B cell (primary cell): ENCODE data around the gene RAB39B. TPM values are rescaled to one million over a fixed set of nuclear protein-coding genes. Genes with fewer than 3 reads are reported as not detected.

ENCODE experiments used
- ATAC-seq: fragments of 200-7000 bp; cut with Tn5 transposase; one replicate; pipeline ENCODE4 v1.10.0; 2021; ENCODE audit warnings: low read depth, mild to moderate bottlenecking, moderate number of reproducible peaks, moderate library complexity
- CTCF ChIA-PET: fragments of 350-600 bp; sonication (Branson Sonifier 250); formaldehyde crosslinking; loops from one replicate; lab custom pipeline; 2021; ENCODE audit warnings: antibody characterized with exemption, inconsistent platforms; lab: Charles Lee
- POLR2A ChIA-PET: fragments of 350-600 bp; sonication (Branson Sonifier 250); formaldehyde crosslinking; loops from one replicate; lab custom pipeline; 2021; ENCODE audit warnings: antibody characterized with exemption; lab: Charles Lee
- DNase-seq: peaks from one replicate; pipeline ENCODE4 v3.0.0; 2013
- H2AFZ ChIP-seq: 2 replicates; pipeline ENCODE4 v1.6.1; 2012; ENCODE audit warnings: mild to moderate bottlenecking, low read depth, low read length; ENCODE audit not compliant: insufficient read depth, poor library complexity, severe bottlenecking
- H3K27ac ChIP-seq, 2 donors: 1 replicate in 1 of 2; 2 replicates in 1 of 2; pipeline ENCODE4 v1.5.1; 2012 to 2013; ENCODE audit warnings: low read length in 2 of 2, mild to moderate bottlenecking in 2 of 2, moderate library complexity in 1 of 2
- H3K27me3 ChIP-seq, 4 experiments: fragments of 200-600 bp in 1 of 4; sonication (generic) in 1 of 4; replicated peaks in 1 of 4; 1 replicate in 2 of 4; 2 replicates in 2 of 4; pipeline versions ENCODE4 v1.6.1 to v1.7.0; 2013 to 2016; ENCODE audit warnings: low read length in 3 of 4, mild to moderate bottlenecking in 2 of 4, mixed read lengths in 1 of 4, moderate library complexity in 1 of 4; ENCODE audit not compliant: insufficient read depth in 4 of 4, control insufficient read depth in 3 of 4; ENCODE audit errors: control extremely low read depth in 1 of 4
- H3K36me3 ChIP-seq, 2 experiments: replicated peaks in 1 of 2; 1 replicate in 1 of 2; 2 replicates in 1 of 2; pipeline versions ENCODE4 v1.6.1 to v1.7.1; 2013; ENCODE audit warnings: low read length in 1 of 2; ENCODE audit not compliant: insufficient read depth in 2 of 2, control insufficient read depth in 1 of 2; ENCODE audit errors: control extremely low read depth in 1 of 2, extremely low read depth in 1 of 2
- H3K4me1 ChIP-seq, 2 donors: fragments of 200-600 bp in 1 of 2; sonication (generic) in 1 of 2; 1 replicate in 1 of 2; 2 replicates in 1 of 2; pipeline versions ENCODE4 v1.5.1 to v1.6.1; 2013 to 2017; ENCODE audit warnings: low read length in 2 of 2; ENCODE audit not compliant: control insufficient read depth in 2 of 2, insufficient read depth in 2 of 2
- H3K4me2 ChIP-seq: replicated peaks from 2 replicates; pipeline ENCODE3; 2012; ENCODE audit warnings: mild to moderate bottlenecking, low read depth, low read length; ENCODE audit not compliant: poor library complexity, severe bottlenecking
- H3K4me3 ChIP-seq, 5 experiments: fragments of 200-600 bp in 1 of 5; sonication (generic) in 1 of 5; 1 replicate in 3 of 5; 2 replicates in 2 of 5; pipeline versions ENCODE4 v1.5.1 to v1.7.0; 2011 to 2016; ENCODE audit warnings: low read length in 4 of 5, mild to moderate bottlenecking in 4 of 5, low read depth in 2 of 5, control low read depth in 1 of 5, moderate library complexity in 1 of 5; ENCODE audit not compliant: insufficient read depth in 1 of 5; ENCODE audit errors: control extremely low read depth in 1 of 5, extremely low read depth in 1 of 5
- H3K79me2 ChIP-seq: fragments of 200-600 bp; sonication (generic); one replicate; pipeline ENCODE4 v1.6.0; 2016; ENCODE audit warnings: low read length; ENCODE audit not compliant: control insufficient read depth, insufficient read depth
- H3K9ac ChIP-seq: fragments of 200-600 bp; sonication (generic); 2 replicates; pipeline ENCODE4 v1.6.1; 2017; ENCODE audit warnings: mild to moderate bottlenecking, low read length, moderate library complexity
- H3K9me3 ChIP-seq, 3 donors: one replicate each; pipeline versions ENCODE4 v1.6.1 to v1.7.1; 2013; ENCODE audit warnings: low read length in 2 of 3; ENCODE audit not compliant: control insufficient read depth in 2 of 3, insufficient read depth in 1 of 3; ENCODE audit errors: control extremely low read depth in 1 of 3
- H4K20me1 ChIP-seq: 2 replicates; pipeline ENCODE4 v1.6.0; 2012; ENCODE audit warnings: mild to moderate bottlenecking, low read length; ENCODE audit not compliant: insufficient read depth, control insufficient read depth, poor library complexity, severe bottlenecking
- H3K27ac Mint-ChIP-seq: one replicate; pipeline ENCODE4 v1.8.0; 2021; ENCODE audit warnings: mixed read lengths
- H3K27me3 Mint-ChIP-seq: one replicate; pipeline ENCODE4 v1.8.0; 2021; ENCODE audit warnings: mixed read lengths
- H3K4me1 Mint-ChIP-seq: one replicate; pipeline ENCODE4 v1.8.0; 2021; ENCODE audit warnings: mixed read lengths
- H3K4me3 Mint-ChIP-seq: one replicate; pipeline ENCODE4 v1.8.0; 2021; ENCODE audit warnings: mixed read lengths
- H3K9me3 Mint-ChIP-seq: one replicate; pipeline ENCODE4 v1.8.0; 2022; ENCODE audit warnings: mixed read lengths; ENCODE audit not compliant: insufficient read depth
- EZH2 ChIP-seq: IDR thresholded peaks from 2 replicates; pipeline ENCODE4 v1.6.1; 2012; ENCODE audit warnings: borderline replicate concordance, low read depth, mild to moderate bottlenecking, moderate library complexity, low read length; ENCODE audit not compliant: insufficient read depth, poor library complexity, severe bottlenecking
- WGBS: methylation state at CpG from one replicate; pipeline ENCODE4 v1.1.5; 2013; ENCODE audit warnings: missing lambda C conversion rate; ENCODE audit not compliant: insufficient coverage; 5-methylcytosine and 5-hydroxymethylcytosine counted together
- intact Hi-C: fragments of 100-400 bp; cut with micrococcal nuclease; formaldehyde crosslinking; loops from one replicate; pipeline ENCODE4 v1.10.0; 2022
- polyA plus RNA-seq: library from polyadenylated mRNA; depleted of rRNA; stranded (reverse); fragments of >200 nt; gene quantifications from 2 replicates; pipeline ENCODE4 v1.2.3, GENCODE V29; 2012
- total RNA-seq, 2 donors: library from RNA; stranded (reverse); fragments of 120-200 nt in 1 of 2; gene quantifications; 1 replicate in 1 of 2; 2 replicates in 1 of 2; pipeline versions ENCODE4 v1.2.3 to v1.2.4, GENCODE V29; 2013 to 2022
- TF ChIP-seq, protein P1 (sequence below): fragments of 200-600 bp; IDR thresholded peaks from one replicate; pipeline ENCODE4 v1.8.0; 2022; ENCODE audit warnings: antibody characterized with exemption, mild to moderate bottlenecking

RAB39B gene
- total and polyA plus RNA-seq, 2 donors (not counting 1 experiment from before 2014, with no cell fraction given), result 2.0 to 8.8 TPM

DNA sequence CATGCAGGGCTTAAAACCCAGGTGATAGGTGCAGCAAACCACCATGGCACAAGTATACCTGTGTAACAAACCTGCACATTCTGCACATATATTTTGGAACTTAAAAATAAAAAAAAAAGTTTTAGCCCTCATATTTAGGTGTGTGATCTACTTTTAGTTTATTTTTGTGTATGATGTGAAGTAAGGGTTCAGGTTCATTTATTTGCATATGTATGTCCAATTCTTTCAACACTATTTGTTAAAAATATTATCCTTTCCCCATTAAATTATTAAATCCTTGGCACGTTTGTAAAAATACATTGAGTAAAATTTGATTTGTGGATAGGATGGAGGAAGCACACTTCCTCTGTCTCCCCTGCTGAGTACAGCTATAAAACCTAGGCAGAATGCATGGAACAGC is 12.9 kb downstream of the RAB39B start:
- H4K20me1 ChIP-seq, result no peaks in the 10 kb centered on the region
- H3K9ac ChIP-seq, result no peak overlapping the region
- ChIA-PET POLR2A (no interaction called here), CTCF (no interaction called here)
- H2AFZ ChIP-seq, result no peak overlapping the region
- no peaks in the 10 kb centered on the region for H3K36me3 ChIP-seq
- H3K27ac ChIP-seq, result no peak overlapping the region
- Mint-ChIP-seq H3K4me3 (no peak overlapping the region), H3K27ac (no peak overlapping the region), H3K9me3 (no peaks in the 10 kb centered on the region), H3K27me3 (no peaks in the 10 kb centered on the region), H3K4me1 (no peaks in the 10 kb centered on the region)
- no peak overlapping the region for H3K4me3 ChIP-seq
- no peaks in the 10 kb centered on the region for H3K9me3 ChIP-seq
- TF ChIP-seq EZH2, result no peak
- TF ChIP-seq, protein P1, sequence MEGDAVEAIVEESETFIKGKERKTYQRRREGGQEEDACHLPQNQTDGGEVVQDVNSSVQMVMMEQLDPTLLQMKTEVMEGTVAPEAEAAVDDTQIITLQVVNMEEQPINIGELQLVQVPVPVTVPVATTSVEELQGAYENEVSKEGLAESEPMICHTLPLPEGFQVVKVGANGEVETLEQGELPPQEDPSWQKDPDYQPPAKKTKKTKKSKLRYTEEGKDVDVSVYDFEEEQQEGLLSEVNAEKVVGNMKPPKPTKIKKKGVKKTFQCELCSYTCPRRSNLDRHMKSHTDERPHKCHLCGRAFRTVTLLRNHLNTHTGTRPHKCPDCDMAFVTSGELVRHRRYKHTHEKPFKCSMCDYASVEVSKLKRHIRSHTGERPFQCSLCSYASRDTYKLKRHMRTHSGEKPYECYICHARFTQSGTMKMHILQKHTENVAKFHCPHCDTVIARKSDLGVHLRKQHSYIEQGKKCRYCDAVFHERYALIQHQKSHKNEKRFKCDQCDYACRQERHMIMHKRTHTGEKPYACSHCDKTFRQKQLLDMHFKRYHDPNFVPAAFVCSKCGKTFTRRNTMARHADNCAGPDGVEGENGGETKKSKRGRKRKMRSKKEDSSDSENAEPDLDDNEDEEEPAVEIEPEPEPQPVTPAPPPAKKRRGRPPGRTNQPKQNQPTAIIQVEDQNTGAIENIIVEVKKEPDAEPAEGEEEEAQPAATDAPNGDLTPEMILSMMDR, result no peak
- WGBS, result no CpG with 5 or more reads among the region's 1 CpG
- ATAC-seq (no peak), DNase-seq (no peak)
- H3K79me2 ChIP-seq, result no peaks in the 10 kb centered on the region
- H3K4me2 ChIP-seq, result no peak overlapping the region
- intact Hi-C loops, result no loop called here
- no peaks in the 10 kb centered on the region for H3K27me3 ChIP-seq
- H3K4me1 ChIP-seq, result no peaks in the 10 kb centered on the region

DNA sequence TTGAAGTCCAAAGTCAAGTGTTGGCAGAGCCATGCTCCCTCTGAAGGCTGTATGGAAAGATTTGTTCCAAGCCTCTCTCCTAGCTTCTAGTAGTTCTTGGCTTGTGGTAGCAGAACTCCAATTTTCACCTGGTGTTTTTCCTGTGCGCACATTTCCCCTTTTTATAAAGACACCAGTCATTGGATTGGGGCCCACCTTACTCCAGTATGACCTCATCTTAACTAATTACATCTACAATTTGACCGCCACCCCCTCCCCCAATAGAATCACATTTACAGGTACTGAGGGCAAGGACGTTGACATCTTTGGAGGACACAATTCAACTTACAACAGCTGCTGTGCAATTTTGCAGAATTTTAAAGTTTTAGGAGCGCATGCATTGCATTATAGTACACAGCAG is 16.8 kb downstream of the RAB39B start:
- no peak overlapping the region for H3K4me3 Mint-ChIP-seq
- H3K27ac Mint-ChIP-seq, result no peak overlapping the region
- H3K27me3 ChIP-seq, result no peaks in the 10 kb centered on the region
- H2AFZ ChIP-seq, result no peak overlapping the region
- no peaks in the 10 kb centered on the region for H3K27me3 Mint-ChIP-seq
- ChIA-PET CTCF (no interaction called here), POLR2A (no interaction called here)
- H3K4me1 Mint-ChIP-seq, result no peaks in the 10 kb centered on the region
- DNase-seq, result no peak
- H3K9me3 Mint-ChIP-seq, result no peaks in the 10 kb centered on the region
- H3K9me3 ChIP-seq, result no peaks in the 10 kb centered on the region
- no peak overlapping the region for H3K27ac ChIP-seq
- WGBS, result no CpG with 5 or more reads among the region's 4 CpGs
- H3K79me2 ChIP-seq, result no peaks in the 10 kb centered on the region
- H3K9ac ChIP-seq, result no peak overlapping the region
- no peaks in the 10 kb centered on the region for H3K36me3 ChIP-seq
- ATAC-seq, result no peak
- no peaks in the 10 kb centered on the region for H4K20me1 ChIP-seq
- H3K4me3 ChIP-seq, result no peak overlapping the region
- intact Hi-C loops, result no loop called here
- H3K4me1 ChIP-seq, result no peaks in the 10 kb centered on the region
- TF ChIP-seq EZH2, result no peak
- TF ChIP-seq, protein P1, result no peak
- no peak overlapping the region for H3K4me2 ChIP-seq
